GM23338 (cell line): ENCODE data around the gene FBLN2. TPM values are rescaled to one million over a fixed set of nuclear protein-coding genes. Genes with fewer than 3 reads are reported as not detected.

Source experiments
- ATAC-seq: fragments of 200-7000 bp; cut with Tn5 transposase; 3 replicates; pipeline ENCODE4 v1.9.1; 2020
- DNase-seq: peaks from one replicate; pipeline ENCODE4 v3.0.0-alpha.2; 2015; ENCODE audit warnings: low spot score
- H2AFZ ChIP-seq: fragments of 200-600 bp; sonication (generic); 2 replicates; pipeline ENCODE4 v1.8.0; 2016; ENCODE audit warnings: antibody characterized with exemption, mild to moderate bottlenecking, moderate library complexity
- H3F3A ChIP-seq: fragments of 200-600 bp; sonication (generic); replicated peaks from 2 replicates; pipeline ENCODE4 v1.8.0; 2017; ENCODE audit warnings: antibody characterized with exemption, mixed run types, low read depth
- H3K27ac ChIP-seq: fragments of 200-600 bp; sonication (generic); 2 replicates; pipeline ENCODE4 v1.6.1; 2016; ENCODE audit warnings: low read depth
- H3K27me3 ChIP-seq: fragments of 200-600 bp; sonication (generic); 2 replicates; pipeline ENCODE4 v1.8.0; 2016; ENCODE audit warnings: mild to moderate bottlenecking, mixed run types, moderate library complexity; ENCODE audit not compliant: insufficient read depth
- H3K36me3 ChIP-seq: fragments of 200-600 bp; sonication (generic); 2 replicates; pipeline ENCODE4 v1.8.0; 2016; ENCODE audit warnings: mild to moderate bottlenecking; ENCODE audit not compliant: insufficient read depth
- H3K4me1 ChIP-seq: fragments of 200-600 bp; sonication (generic); 2 replicates; pipeline ENCODE4 v1.8.0; 2016; ENCODE audit warnings: mild to moderate bottlenecking, moderate library complexity; ENCODE audit not compliant: insufficient read depth
- H3K4me2 ChIP-seq: fragments of 200-600 bp; sonication (generic); 2 replicates; pipeline ENCODE4 v1.7.1; 2017; ENCODE audit warnings: mixed run types
- H3K4me3 ChIP-seq: fragments of 200-600 bp; sonication (generic); 2 replicates; pipeline ENCODE4 v1.6.1; 2016; ENCODE audit warnings: mixed run types
- H3K79me2 ChIP-seq: fragments of 200-600 bp; sonication (generic); replicated peaks from 2 replicates; pipeline ENCODE4 v1.8.0; 2017; ENCODE audit warnings: mild to moderate bottlenecking; ENCODE audit not compliant: insufficient read depth
- H3K9me2 ChIP-seq: fragments of 200-600 bp; sonication (generic); 2 replicates; pipeline ENCODE4 v1.8.0; 2017; ENCODE audit not compliant: insufficient read depth
- H4K20me1 ChIP-seq: fragments of 200-600 bp; sonication (generic); replicated peaks from 2 replicates; pipeline ENCODE4 v1.8.0; 2017; ENCODE audit warnings: mild to moderate bottlenecking; ENCODE audit not compliant: insufficient read depth
- H3K27ac Mint-ChIP-seq: 2 replicates; pipeline ENCODE4 v1.8.0; 2020; ENCODE audit warnings: inconsistent platforms, mild to moderate bottlenecking, moderate library complexity, mixed read lengths
- H3K27me3 Mint-ChIP-seq: 3 replicates; pipeline ENCODE4 v1.8.0; 2022; ENCODE audit warnings: low read depth, mild to moderate bottlenecking, moderate library complexity, mixed read lengths, inconsistent platforms; ENCODE audit not compliant: insufficient read depth, poor library complexity
- H3K36me3 Mint-ChIP-seq: 3 replicates; pipeline ENCODE4 v1.8.0; 2021; ENCODE audit warnings: low read depth, mild to moderate bottlenecking, inconsistent platforms, moderate library complexity, mixed read lengths
- H3K4me1 Mint-ChIP-seq: 3 replicates; pipeline ENCODE4 v1.8.0; 2020; ENCODE audit warnings: mild to moderate bottlenecking, inconsistent platforms, mixed read lengths
- H3K4me3 Mint-ChIP-seq: 3 replicates; pipeline ENCODE4 v1.8.0; 2021; ENCODE audit warnings: moderate library complexity, mild to moderate bottlenecking, inconsistent platforms, mixed read lengths
- H3K9me3 Mint-ChIP-seq: 3 replicates; pipeline ENCODE4 v1.8.0; 2020; ENCODE audit warnings: moderate library complexity, mild to moderate bottlenecking, inconsistent platforms, mixed read lengths
- CREB1 ChIP-seq: fragments of 250-450 bp; sonication (Bioruptor Pico); IDR thresholded peaks from 2 replicates; pipeline ENCODE4 v1.5.0; 2020; ENCODE audit warnings: low read depth, mild to moderate bottlenecking, moderate library complexity
- CTCF ChIP-seq, 2 experiments: fragments of 200-600 bp in 1 of 2; sonication (generic) in 1 of 2; conservative IDR thresholded peaks; 2 replicates each; pipeline versions ENCODE4 v1.5.1 to v1.6.1; 2016 to 2017; ENCODE audit warnings: antibody characterized with exemption in 2 of 2, low read depth in 2 of 2, mild to moderate bottlenecking in 2 of 2, moderate library complexity in 1 of 2
- ETS1 ChIP-seq: IDR thresholded peaks from 2 replicates; pipeline ENCODE4 v1.6.1; 2016; ENCODE audit warnings: antibody characterized with exemption
- EZH2 ChIP-seq: fragments of 200-600 bp; sonication (generic); IDR thresholded peaks from one replicate; pipeline ENCODE4 v1.8.0; 2017; ENCODE audit warnings: antibody characterized with exemption, mild to moderate bottlenecking, low read depth; ENCODE audit not compliant: unreplicated experiment
- EZH2phosphoT487 ChIP-seq: fragments of 200-600 bp; sonication (generic); IDR thresholded peaks from one replicate; pipeline ENCODE4 v1.8.1; 2018; ENCODE audit warnings: antibody characterized with exemption; ENCODE audit not compliant: unreplicated experiment
- JUNB ChIP-seq: IDR thresholded peaks from one replicate; pipeline ENCODE4 v1.6.1; 2016; ENCODE audit warnings: antibody characterized with exemption; ENCODE audit not compliant: unreplicated experiment
- NANOG ChIP-seq: IDR thresholded peaks from 2 replicates; pipeline ENCODE4 v1.6.1; 2016; ENCODE audit warnings: antibody characterized with exemption, borderline replicate concordance
- POLR2AphosphoS5 ChIP-seq: IDR thresholded peaks from 2 replicates; pipeline ENCODE4 v1.6.1; 2016; ENCODE audit warnings: antibody characterized with exemption, low read depth
- STAT1 ChIP-seq: IDR thresholded peaks from one replicate; pipeline ENCODE4 v1.6.1; 2016; ENCODE audit warnings: antibody characterized with exemption; ENCODE audit not compliant: unreplicated experiment
- ZNF114 ChIP-seq: fragments of 250-450 bp; sonication (Bioruptor Pico); IDR thresholded peaks from 2 replicates; pipeline ENCODE4 v1.5.0; 2020; ENCODE audit warnings: mild to moderate bottlenecking, moderate library complexity
- ZNF331 ChIP-seq: fragments of 250-450 bp; sonication (Bioruptor Pico); IDR thresholded peaks from 2 replicates; pipeline ENCODE4 v1.5.0; 2020; ENCODE audit warnings: low read depth, mild to moderate bottlenecking, moderate library complexity
- polyA plus RNA-seq: library from polyadenylated mRNA; unstranded; fragments of >200 nt; fragmentation: Nextera tagmentation; extraction: Ambion mirVana; gene quantifications from 2 replicates; pipeline ENCODE4 v1.2.1, GENCODE V29; 2016
- total RNA-seq: library from RNA; depleted of rRNA; stranded (reverse); fragments of >200 nt; shearing (Covaris generic); gene quantifications from 2 replicates; pipeline ENCODE4 v1.2.3, GENCODE V29; 2014
- TF ChIP-seq, protein P1 (sequence below): fragments of 250-450 bp; sonication (Bioruptor Pico); IDR thresholded peaks from 2 replicates; pipeline ENCODE4 v1.5.0; 2020; ENCODE audit warnings: mild to moderate bottlenecking, moderate library complexity
- TF ChIP-seq, protein P2 (sequence below): IDR thresholded peaks from one replicate; pipeline ENCODE4 v1.6.1; 2018; ENCODE audit warnings: antibody characterized with exemption; ENCODE audit not compliant: unreplicated experiment

FBLN2 gene
- total and polyA plus RNA-seq, 2 experiments from 2014 or later: 18.8 to 26.8 TPM

DNA sequence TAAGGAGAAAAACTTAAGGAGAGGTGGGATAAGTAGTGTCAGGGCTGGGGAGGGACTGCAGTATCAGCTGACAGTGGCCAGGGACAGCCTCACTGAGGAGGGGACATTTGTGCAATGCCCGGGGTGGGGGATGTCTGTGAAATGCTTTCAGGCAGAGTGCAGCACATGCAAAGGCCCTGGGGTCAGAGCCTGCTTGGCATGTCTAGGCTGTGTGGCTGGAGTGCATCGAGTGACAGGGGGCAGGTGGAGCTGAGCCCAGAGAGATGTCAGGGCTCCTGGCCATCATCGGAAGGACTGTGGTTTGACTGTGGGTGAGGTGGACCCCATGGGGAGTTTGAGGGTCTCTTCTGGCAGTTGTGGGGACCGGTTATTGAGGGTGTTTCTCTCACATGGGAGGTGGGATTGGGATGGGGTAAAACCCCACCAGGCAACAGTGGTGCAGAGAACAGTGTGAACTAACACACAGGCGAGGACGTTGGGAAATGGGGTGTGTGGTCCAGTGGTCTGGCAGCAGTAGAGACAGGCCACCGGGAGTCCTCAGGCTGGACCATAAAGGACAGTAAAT is 61.2 kb downstream of the FBLN2 start:
- Histone ChIP-seq H3K4me1 (no peaks in the 10 kb centered on the region), H3K27me3 (no peaks in the 10 kb centered on the region), H3K4me3 (no peak overlapping the region), H4K20me1 (no peaks in the 10 kb centered on the region), H3K36me3 (no peaks in the 10 kb centered on the region), H3K9me2 (0 out of 2 replicates have a peak, but pooled peaks cover 9% of the 10 kb centered on the region), H3K79me2 (no peaks in the 10 kb centered on the region), H3F3A (no peaks in the 10 kb centered on the region), H3K27ac (no peak overlapping the region), H2AFZ (no peak overlapping the region), H3K4me2 (no peak overlapping the region)
- Mint-ChIP-seq H3K36me3 (peaks cover 8% of the 10 kb centered on the region; the same call in 2 of the 3 replicates), H3K4me1 (no peaks in the 10 kb centered on the region; the same call in 2 of the 3 replicates), H3K27me3 (peaks cover 1% of the 10 kb centered on the region), H3K9me3 (no peaks in the 10 kb centered on the region), H3K4me3 (no peak overlapping the region), H3K27ac (no peak overlapping the region)
- DNase-seq (no peak), ATAC-seq (no peak)
- TF ChIP-seq EZH2phosphoT487: no peak
- no peak for TF ChIP-seq JUNB
- no peak for TF ChIP-seq POLR2AphosphoS5
- TF ChIP-seq, protein P1, sequence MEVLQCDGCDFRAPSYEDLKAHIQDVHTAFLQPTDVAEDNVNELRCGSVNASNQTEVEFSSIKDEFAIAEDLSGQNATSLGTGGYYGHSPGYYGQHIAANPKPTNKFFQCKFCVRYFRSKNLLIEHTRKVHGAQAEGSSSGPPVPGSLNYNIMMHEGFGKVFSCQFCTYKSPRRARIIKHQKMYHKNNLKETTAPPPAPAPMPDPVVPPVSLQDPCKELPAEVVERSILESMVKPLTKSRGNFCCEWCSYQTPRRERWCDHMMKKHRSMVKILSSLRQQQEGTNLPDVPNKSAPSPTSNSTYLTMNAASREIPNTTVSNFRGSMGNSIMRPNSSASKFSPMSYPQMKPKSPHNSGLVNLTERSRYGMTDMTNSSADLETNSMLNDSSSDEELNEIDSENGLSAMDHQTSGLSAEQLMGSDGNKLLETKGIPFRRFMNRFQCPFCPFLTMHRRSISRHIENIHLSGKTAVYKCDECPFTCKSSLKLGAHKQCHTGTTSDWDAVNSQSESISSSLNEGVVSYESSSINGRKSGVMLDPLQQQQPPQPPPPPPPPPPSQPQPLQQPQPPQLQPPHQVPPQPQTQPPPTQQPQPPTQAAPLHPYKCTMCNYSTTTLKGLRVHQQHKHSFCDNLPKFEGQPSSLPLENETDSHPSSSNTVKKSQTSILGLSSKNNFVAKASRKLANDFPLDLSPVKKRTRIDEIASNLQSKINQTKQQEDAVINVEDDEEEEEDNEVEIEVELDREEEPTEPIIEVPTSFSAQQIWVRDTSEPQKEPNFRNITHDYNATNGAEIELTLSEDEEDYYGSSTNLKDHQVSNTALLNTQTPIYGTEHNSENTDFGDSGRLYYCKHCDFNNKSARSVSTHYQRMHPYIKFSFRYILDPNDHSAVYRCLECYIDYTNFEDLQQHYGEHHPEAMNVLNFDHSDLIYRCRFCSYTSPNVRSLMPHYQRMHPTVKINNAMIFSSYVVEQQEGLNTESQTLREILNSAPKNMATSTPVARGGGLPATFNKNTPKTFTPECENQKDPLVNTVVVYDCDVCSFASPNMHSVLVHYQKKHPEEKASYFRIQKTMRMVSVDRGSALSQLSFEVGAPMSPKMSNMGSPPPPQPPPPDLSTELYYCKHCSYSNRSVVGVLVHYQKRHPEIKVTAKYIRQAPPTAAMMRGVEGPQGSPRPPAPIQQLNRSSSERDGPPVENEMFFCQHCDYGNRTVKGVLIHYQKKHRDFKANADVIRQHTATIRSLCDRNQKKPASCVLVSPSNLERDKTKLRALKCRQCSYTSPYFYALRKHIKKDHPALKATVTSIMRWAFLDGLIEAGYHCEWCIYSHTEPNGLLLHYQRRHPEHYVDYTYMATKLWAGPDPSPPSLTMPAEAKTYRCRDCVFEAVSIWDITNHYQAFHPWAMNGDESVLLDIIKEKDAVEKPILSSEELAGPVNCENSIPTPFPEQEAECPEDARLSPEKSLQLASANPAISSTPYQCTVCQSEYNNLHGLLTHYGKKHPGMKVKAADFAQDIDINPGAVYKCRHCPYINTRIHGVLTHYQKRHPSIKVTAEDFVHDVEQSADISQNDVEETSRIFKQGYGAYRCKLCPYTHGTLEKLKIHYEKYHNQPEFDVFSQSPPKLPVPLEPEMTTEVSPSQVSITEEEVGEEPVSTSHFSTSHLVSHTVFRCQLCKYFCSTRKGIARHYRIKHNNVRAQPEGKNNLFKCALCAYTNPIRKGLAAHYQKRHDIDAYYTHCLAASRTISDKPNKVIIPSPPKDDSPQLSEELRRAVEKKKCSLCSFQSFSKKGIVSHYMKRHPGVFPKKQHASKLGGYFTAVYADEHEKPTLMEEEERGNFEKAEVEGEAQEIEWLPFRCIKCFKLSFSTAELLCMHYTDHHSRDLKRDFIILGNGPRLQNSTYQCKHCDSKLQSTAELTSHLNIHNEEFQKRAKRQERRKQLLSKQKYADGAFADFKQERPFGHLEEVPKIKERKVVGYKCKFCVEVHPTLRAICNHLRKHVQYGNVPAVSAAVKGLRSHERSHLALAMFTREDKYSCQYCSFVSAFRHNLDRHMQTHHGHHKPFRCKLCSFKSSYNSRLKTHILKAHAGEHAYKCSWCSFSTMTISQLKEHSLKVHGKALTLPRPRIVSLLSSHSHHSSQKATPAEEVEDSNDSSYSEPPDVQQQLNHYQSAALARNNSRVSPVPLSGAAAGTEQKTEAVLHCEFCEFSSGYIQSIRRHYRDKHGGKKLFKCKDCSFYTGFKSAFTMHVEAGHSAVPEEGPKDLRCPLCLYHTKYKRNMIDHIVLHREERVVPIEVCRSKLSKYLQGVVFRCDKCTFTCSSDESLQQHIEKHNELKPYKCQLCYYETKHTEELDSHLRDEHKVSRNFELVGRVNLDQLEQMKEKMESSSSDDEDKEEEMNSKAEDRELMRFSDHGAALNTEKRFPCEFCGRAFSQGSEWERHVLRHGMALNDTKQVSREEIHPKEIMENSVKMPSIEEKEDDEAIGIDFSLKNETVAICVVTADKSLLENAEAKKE: no peak
- TF ChIP-seq ETS1: no peak
- TF ChIP-seq CREB1 (CRISPR knock-in tag): no peak
- no peak for TF ChIP-seq ZNF331
- TF ChIP-seq, protein P2, sequence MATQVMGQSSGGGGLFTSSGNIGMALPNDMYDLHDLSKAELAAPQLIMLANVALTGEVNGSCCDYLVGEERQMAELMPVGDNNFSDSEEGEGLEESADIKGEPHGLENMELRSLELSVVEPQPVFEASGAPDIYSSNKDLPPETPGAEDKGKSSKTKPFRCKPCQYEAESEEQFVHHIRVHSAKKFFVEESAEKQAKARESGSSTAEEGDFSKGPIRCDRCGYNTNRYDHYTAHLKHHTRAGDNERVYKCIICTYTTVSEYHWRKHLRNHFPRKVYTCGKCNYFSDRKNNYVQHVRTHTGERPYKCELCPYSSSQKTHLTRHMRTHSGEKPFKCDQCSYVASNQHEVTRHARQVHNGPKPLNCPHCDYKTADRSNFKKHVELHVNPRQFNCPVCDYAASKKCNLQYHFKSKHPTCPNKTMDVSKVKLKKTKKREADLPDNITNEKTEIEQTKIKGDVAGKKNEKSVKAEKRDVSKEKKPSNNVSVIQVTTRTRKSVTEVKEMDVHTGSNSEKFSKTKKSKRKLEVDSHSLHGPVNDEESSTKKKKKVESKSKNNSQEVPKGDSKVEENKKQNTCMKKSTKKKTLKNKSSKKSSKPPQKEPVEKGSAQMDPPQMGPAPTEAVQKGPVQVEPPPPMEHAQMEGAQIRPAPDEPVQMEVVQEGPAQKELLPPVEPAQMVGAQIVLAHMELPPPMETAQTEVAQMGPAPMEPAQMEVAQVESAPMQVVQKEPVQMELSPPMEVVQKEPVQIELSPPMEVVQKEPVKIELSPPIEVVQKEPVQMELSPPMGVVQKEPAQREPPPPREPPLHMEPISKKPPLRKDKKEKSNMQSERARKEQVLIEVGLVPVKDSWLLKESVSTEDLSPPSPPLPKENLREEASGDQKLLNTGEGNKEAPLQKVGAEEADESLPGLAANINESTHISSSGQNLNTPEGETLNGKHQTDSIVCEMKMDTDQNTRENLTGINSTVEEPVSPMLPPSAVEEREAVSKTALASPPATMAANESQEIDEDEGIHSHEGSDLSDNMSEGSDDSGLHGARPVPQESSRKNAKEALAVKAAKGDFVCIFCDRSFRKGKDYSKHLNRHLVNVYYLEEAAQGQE: no peak
- TF ChIP-seq STAT1: no peak
- TF ChIP-seq EZH2: no peak
- TF ChIP-seq CTCF (conservative IDR thresholded peaks at IDR 0.05; ENCODE audit: low read depth in 2 of 2): no peak
- TF ChIP-seq ZNF114: no peak
- TF ChIP-seq NANOG: no peak
